ENCODE results near the gene BEST2. TPM values are rescaled to one million over a fixed set of nuclear protein-coding genes. Genes with fewer than 3 reads are reported as not detected.

Gene BEST2
- total RNA-seq, 1 donor from 2014 or later: 1.2 TPM

GRCh38 chr19:12779162-12779993 is 27.8 kb downstream of the BEST2 start:
- H3K27ac ChIP-seq: peak overlapping the region; percentile 94
- H3K36me3 ChIP-seq: no peaks in the 10 kb centered on the region
- H3K4me3 ChIP-seq: peak overlapping the region; percentile 56 to 85
- intact Hi-C loops (cut with DNase I): no loop called here
- TF ChIP-seq POLR2A (IDR thresholded peaks at IDR 0.05) (no peak), POLR2AphosphoS5 (IDR thresholded peaks at IDR 0.05; ENCODE audit: insufficient read depth in 1 of 2, low read depth in 1 of 2) (peak in 1 of 2 donors; percentile 52)
- H3K27me3 ChIP-seq: no peaks in the 10 kb centered on the region
- peaks cover 62% of the 10 kb centered on the region for H3K4me1 ChIP-seq
- H3K9me3 ChIP-seq: no peaks in the 10 kb centered on the region
- no peak for DNase-seq (ENCODE audit: extremely low spot score in 2 of 2)

GRCh38 chr19:12782174-12782423 is 30.5 kb downstream of the BEST2 start:
- intact Hi-C loops (cut with DNase I): no loop called here
- Histone ChIP-seq H3K27me3 (no peaks in the 10 kb centered on the region), H3K36me3 (no peaks in the 10 kb centered on the region), H3K27ac (peak overlapping the region; percentile 97), H3K4me3 (peak overlapping the region; percentile 45 to 59), H3K9me3 (no peaks in the 10 kb centered on the region), H3K4me1 (peaks cover 73% of the 10 kb centered on the region)
- TF ChIP-seq CTCF (IDR thresholded peaks at IDR 0.05) (no peak), POLR2AphosphoS5 (IDR thresholded peaks at IDR 0.05; ENCODE audit: insufficient read depth in 1 of 2, low read depth in 1 of 2) (peak in 1 of 2 donors; percentile 16), POLR2A (IDR thresholded peaks at IDR 0.05) (no peak)
- DNase-seq (ENCODE audit: extremely low spot score in 2 of 2): no peak

- no peak for TF ChIP-seq CTCF (IDR thresholded peaks at IDR 0.05)
- peak; percentile 21 to 85 for TF ChIP-seq POLR2AphosphoS5 (IDR thresholded peaks at IDR 0.05; ENCODE audit: insufficient read depth in 1 of 2, low read depth in 1 of 2)
- peak in 1 of 2 donors; percentile 56 for TF ChIP-seq POLR2A (IDR thresholded peaks at IDR 0.05)
- Histone ChIP-seq H3K9me3 (no peaks in the 10 kb centered on the region), H3K36me3 (no peaks in the 10 kb centered on the region), H3K27me3 (no peaks in the 10 kb centered on the region), H3K4me3 (peak overlapping the region; percentile 45 to 59), H3K27ac (peak overlapping the region; percentile 97), H3K4me1 (peaks cover 75% of the 10 kb centered on the region)
- no peak for DNase-seq (ENCODE audit: extremely low spot score in 2 of 2)
- intact Hi-C loops (cut with DNase I): no loop called here
These were observed 31.1 kb downstream of the BEST2 start for GRCh38 chr19:12782424-12783290.

- no peaks in the 10 kb centered on the region for H3K9me3 ChIP-seq
- H3K4me1 ChIP-seq: peaks cover 76% of the 10 kb centered on the region
- H3K27me3 ChIP-seq: no peaks in the 10 kb centered on the region
- TF ChIP-seq POLR2A (IDR thresholded peaks at IDR 0.05) (no peak), POLR2AphosphoS5 (IDR thresholded peaks at IDR 0.05; ENCODE audit: insufficient read depth in 1 of 2, low read depth in 1 of 2) (no peak), CTCF (IDR thresholded peaks at IDR 0.05) (no peak)
- H3K36me3 ChIP-seq: no peaks in the 10 kb centered on the region
- peak overlapping the region; percentile 97 for H3K27ac ChIP-seq
- no peak for DNase-seq (ENCODE audit: extremely low spot score in 2 of 2)
- H3K4me3 ChIP-seq: peak overlapping the region; percentile 45 to 59
- intact Hi-C loops (cut with DNase I): no loop called here
These were observed 31.8 kb downstream of the BEST2 start for GRCh38 chr19:12783291-12783848.

GRCh38 chr19:12783849-12784393 is 32.3 kb downstream of the BEST2 start:
- intact Hi-C loops (cut with DNase I): no loop called here

More at GRCh38 chr19:12783849-12784393, 32.3 kb downstream of the BEST2 start:
- DNase-seq (ENCODE audit: extremely low spot score in 2 of 2): no peak
- no peak for TF ChIP-seq POLR2A (IDR thresholded peaks at IDR 0.05)
- no peak for TF ChIP-seq POLR2AphosphoS5 (IDR thresholded peaks at IDR 0.05; ENCODE audit: insufficient read depth in 1 of 2, low read depth in 1 of 2)
- TF ChIP-seq CTCF (IDR thresholded peaks at IDR 0.05): no peak
- Histone ChIP-seq H3K27me3 (no peaks in the 10 kb centered on the region), H3K4me3 (peak overlapping the region in 1 of 2 donors; percentile 45), H3K4me1 (peaks cover 76% of the 10 kb centered on the region), H3K36me3 (no peaks in the 10 kb centered on the region), H3K27ac (peak overlapping the region; percentile 97), H3K9me3 (no peaks in the 10 kb centered on the region)
